ENCODE measurements around the gene PCCB. TPM values are rescaled to one million over a fixed set of nuclear protein-coding genes. Genes with fewer than 3 reads are reported as not detected.

The PCCB gene
- total and polyA plus RNA-seq, 8 donors: 4.7 to 45.0 (median 21.8) TPM

- WGBS, 5 donors: 91 to 98% (median 95%) methylated on average over 5 of the region's 5 CpGs
These were observed 61.8 kb downstream of the PCCB start for GRCh38 chr3:136311968-136312367.

GRCh38 chr3:136326316-136326715, 76.2 kb downstream of the PCCB start:
- DNase-seq: no peak
- no peak overlapping the region for H3K4me3 ChIP-seq
- intact Hi-C loops (cut with DNase I; ENCODE audit: low total_unique reads): no loop called here
- H3K36me3 ChIP-seq: peaks cover 17 to 87% (median 57%) of the 10 kb centered on the region in 4 donors
- peaks cover 0 to 23% (median 17%) of the 10 kb centered on the region in 4 donors for H3K9me3 ChIP-seq
- WGBS, 5 donors: 94 to 98% (median 97%) methylated on average over 5 of the region's 5 CpGs
- no peak for TF ChIP-seq CTCF (IDR thresholded peaks at IDR 0.05)
- TF ChIP-seq POLR2A (IDR thresholded peaks at IDR 0.05): no peak
- TF ChIP-seq EP300 (IDR thresholded peaks at IDR 0.05): no peak
- TF ChIP-seq POLR2AphosphoS5 (IDR thresholded peaks at IDR 0.05): no peak
- H3K27me3 ChIP-seq: no peaks in the 10 kb centered on the region
- H3K27ac ChIP-seq: no peak overlapping the region
- no peaks in the 10 kb centered on the region for H3K4me1 ChIP-seq

More at GRCh38 chr3:136311968-136312367, 61.8 kb downstream of the PCCB start:
- H3K4me1 ChIP-seq: no peaks in the 10 kb centered on the region
- no peaks in the 10 kb centered on the region for H3K27me3 ChIP-seq
- H3K4me3 ChIP-seq: no peak overlapping the region
- H3K9me3 ChIP-seq: no peaks in the 10 kb centered on the region
- intact Hi-C loops (cut with DNase I; ENCODE audit: low total_unique reads): no loop called here
- no peak overlapping the region for H3K27ac ChIP-seq
- H3K36me3 ChIP-seq: peaks cover 0 to 57% (median 12%) of the 10 kb centered on the region in 4 donors
- TF ChIP-seq POLR2AphosphoS5 (IDR thresholded peaks at IDR 0.05): no peak
- TF ChIP-seq POLR2A (IDR thresholded peaks at IDR 0.05): no peak
- TF ChIP-seq CTCF (IDR thresholded peaks at IDR 0.05): no peak
- no peak for TF ChIP-seq EP300 (IDR thresholded peaks at IDR 0.05)
- DNase-seq: no peak

GRCh38 chr3:136327671-136328070, 77.5 kb downstream of the PCCB start:
- H3K27me3 ChIP-seq: no peaks in the 10 kb centered on the region
- no peak for DNase-seq
- no peak overlapping the region for H3K27ac ChIP-seq
- no peaks in the 10 kb centered on the region for H3K4me1 ChIP-seq
- 95 to 100% (median 97%) methylated on average over 5 of the region's 5 CpGs for WGBS, 5 donors
- intact Hi-C loops (cut with DNase I; ENCODE audit: low total_unique reads): no loop called here
- H3K9me3 ChIP-seq: peaks cover 0 to 10% (median 5%) of the 10 kb centered on the region in 4 donors
- H3K36me3 ChIP-seq: peaks cover 15 to 76% (median 51%) of the 10 kb centered on the region in 4 donors
- H3K4me3 ChIP-seq: no peak overlapping the region
- TF ChIP-seq POLR2AphosphoS5 (IDR thresholded peaks at IDR 0.05) (no peak), CTCF (IDR thresholded peaks at IDR 0.05) (no peak), EP300 (IDR thresholded peaks at IDR 0.05) (no peak), POLR2A (IDR thresholded peaks at IDR 0.05) (no peak)

GRCh38 chr3:136329593-136329992, 79.5 kb downstream of the PCCB start:
- peaks cover 15 to 75% (median 60%) of the 10 kb centered on the region in 4 donors for H3K36me3 ChIP-seq
- H3K27ac ChIP-seq: no peak overlapping the region
- H3K4me3 ChIP-seq: no peak overlapping the region
- no peak for DNase-seq
- WGBS, 5 donors: 64 to 89% (median 71%) methylated on average over 5 of the region's 5 CpGs
- no peaks in the 10 kb centered on the region for H3K9me3 ChIP-seq
- intact Hi-C loops (cut with DNase I; ENCODE audit: low total_unique reads): no loop called here
- no peaks in the 10 kb centered on the region for H3K4me1 ChIP-seq
- no peaks in the 10 kb centered on the region for H3K27me3 ChIP-seq
- no peak for TF ChIP-seq POLR2A (IDR thresholded peaks at IDR 0.05)
- no peak for TF ChIP-seq POLR2AphosphoS5 (IDR thresholded peaks at IDR 0.05)
- TF ChIP-seq CTCF (IDR thresholded peaks at IDR 0.05): no peak
- no peak for TF ChIP-seq EP300 (IDR thresholded peaks at IDR 0.05)

Data from stomach (tissue), 9 donors.